Liver (tissue), 9 donors: ENCODE measurements around the gene IL9. TPM values are rescaled to one million over a fixed set of nuclear protein-coding genes. Genes with fewer than 3 reads are reported as not detected.
A peak's percentile ranks its signal among the peaks of the same experiment; 100 is the strongest.

ENCODE experiments used
- DNase-seq: peaks from one replicate; pipeline ENCODE4 v3.0.0-alpha.2; 2017; ENCODE audit warnings: low spot score
- H3K27ac ChIP-seq, 2 donors: one replicate each; pipeline ENCODE4 v1.7.0; 2013; ENCODE audit warnings: inconsistent platforms in 2 of 2, low read length in 2 of 2, control low read depth in 1 of 2, low read depth in 1 of 2, mild to moderate bottlenecking in 1 of 2
- H3K27me3 ChIP-seq, 4 donors: one replicate each; pipeline versions ENCODE4 v1.6.1 to v1.7.0; 2013; ENCODE audit warnings: low read length in 3 of 4, inconsistent platforms in 1 of 4, mild to moderate bottlenecking in 1 of 4, moderate library complexity in 1 of 4; ENCODE audit not compliant: control insufficient read depth in 4 of 4, insufficient read depth in 4 of 4
- H3K36me3 ChIP-seq, 4 donors: one replicate each; pipeline versions ENCODE4 v1.6.1 to v1.7.0; 2013; ENCODE audit warnings: low read length in 3 of 4, mild to moderate bottlenecking in 3 of 4, low read depth in 1 of 4, moderate library complexity in 1 of 4; ENCODE audit not compliant: control insufficient read depth in 4 of 4, insufficient read depth in 3 of 4
- H3K4me1 ChIP-seq, 4 donors: one replicate each; pipeline versions ENCODE4 v1.6.1 to v1.7.0; 2013; ENCODE audit warnings: low read length in 3 of 4, mild to moderate bottlenecking in 3 of 4, moderate library complexity in 1 of 4; ENCODE audit not compliant: control insufficient read depth in 4 of 4, insufficient read depth in 4 of 4
- H3K4me3 ChIP-seq, 3 donors: one replicate each; pipeline versions ENCODE4 v1.6.1 to v1.7.0; 2013; ENCODE audit warnings: low read length in 3 of 3, control low read depth in 1 of 3, low read depth in 1 of 3, mild to moderate bottlenecking in 1 of 3
- H3K9ac ChIP-seq, 2 donors: one replicate each; pipeline ENCODE4 v1.7.0; 2013; ENCODE audit warnings: low read length in 2 of 2, mild to moderate bottlenecking in 2 of 2, moderate library complexity in 2 of 2, control low read depth in 1 of 2, low read depth in 1 of 2
- H3K9me3 ChIP-seq, 4 donors: one replicate each; pipeline versions ENCODE4 v1.6.1 to v1.7.0; 2013; ENCODE audit warnings: low read length in 3 of 4; ENCODE audit not compliant: control insufficient read depth in 4 of 4
- EGR1 ChIP-seq, 2 donors: IDR thresholded peaks; 2 replicates each; pipeline ENCODE4 v1.6.1; 2016 to 2018; ENCODE audit warnings: antibody characterized with exemption in 2 of 2, low read depth in 2 of 2
- FOXA1 ChIP-seq: IDR thresholded peaks from 2 replicates; pipeline ENCODE4 v1.6.1; 2016; ENCODE audit warnings: antibody characterized with exemption
- FOXA2 ChIP-seq: IDR thresholded peaks from 2 replicates; pipeline ENCODE4 v1.6.1; 2016; ENCODE audit warnings: antibody characterized with exemption
- GABPA ChIP-seq, 2 donors: IDR thresholded peaks in 1 of 2; conservative IDR thresholded peaks in 1 of 2; 2 replicates each; pipeline ENCODE4 v1.6.1; 2016; ENCODE audit warnings: antibody characterized with exemption in 2 of 2, mild to moderate bottlenecking in 1 of 2, moderate library complexity in 1 of 2
- HNF4A ChIP-seq, 2 donors: conservative IDR thresholded peaks; 2 replicates each; pipeline ENCODE4 v1.6.1; 2016; ENCODE audit warnings: antibody characterized with exemption in 2 of 2, mild to moderate bottlenecking in 2 of 2
- HNF4G ChIP-seq: IDR thresholded peaks from 2 replicates; pipeline ENCODE4 v1.6.1; 2016; ENCODE audit warnings: antibody characterized with exemption
- JUND ChIP-seq, 2 donors: IDR thresholded peaks; 2 replicates each; pipeline ENCODE4 v1.6.1; 2016; ENCODE audit warnings: antibody characterized with exemption in 2 of 2
- NR2F2 ChIP-seq: IDR thresholded peaks from 2 replicates; pipeline ENCODE4 v1.6.1; 2016; ENCODE audit warnings: antibody characterized with exemption
- RAD21 ChIP-seq, 2 donors: IDR thresholded peaks; 2 replicates each; pipeline ENCODE4 v1.6.1; 2016; ENCODE audit warnings: antibody characterized with exemption in 2 of 2, mild to moderate bottlenecking in 2 of 2
- RXRA ChIP-seq, 2 donors: IDR thresholded peaks; 2 replicates each; pipeline ENCODE4 v1.6.1; 2017 to 2018; ENCODE audit warnings: antibody characterized with exemption in 2 of 2, mild to moderate bottlenecking in 1 of 2
- SP1 ChIP-seq: IDR thresholded peaks from 2 replicates; pipeline ENCODE4 v1.6.1; 2018; ENCODE audit warnings: antibody characterized with exemption, mild to moderate bottlenecking
- TAF1 ChIP-seq: conservative IDR thresholded peaks from 2 replicates; pipeline ENCODE4 v1.6.1; 2016; ENCODE audit warnings: antibody characterized with exemption, mild to moderate bottlenecking
- YY1 ChIP-seq: IDR thresholded peaks from 2 replicates; pipeline ENCODE4 v1.6.1; 2016; ENCODE audit warnings: antibody characterized with exemption, mild to moderate bottlenecking
- WGBS: extraction: QIAGEN DNeasy Blood & Tissue Kit; methylation state at CpG from one replicate; pipeline ENCODE4 v1.1.7; 2013; 5-methylcytosine and 5-hydroxymethylcytosine counted together
- polyA plus RNA-seq, 2 donors: library from polyadenylated mRNA; stranded (reverse) in 1 of 2; unstranded in 1 of 2; fragments of 200-250 nt in 1 of 2; fragments of >200 nt in 1 of 2; fragmentation: Nextera tagmentation in 1 of 2; extraction: Ambion mirVana in 1 of 2; gene quantifications; one replicate each; pipeline versions ENCODE4 v1.2.1 to v1.2.3, GENCODE V29; 2013 to 2015
- total RNA-seq, 2 donors: library from RNA; depleted of rRNA; stranded (reverse); fragments of >200 nt; gene quantifications; one replicate each; pipeline ENCODE4 v1.2.3, GENCODE V29; 2014
- TF ChIP-seq, protein P1 (sequence below): IDR thresholded peaks from 2 replicates; pipeline ENCODE4 v1.6.1; 2016; ENCODE audit warnings: antibody characterized with exemption
- TF ChIP-seq, protein P2 (sequence below): IDR thresholded peaks from 2 replicates; pipeline ENCODE4 v1.6.1; 2016; ENCODE audit warnings: antibody characterized with exemption
- TF ChIP-seq, protein P3 (sequence below): IDR thresholded peaks from 2 replicates; pipeline ENCODE4 v1.6.1; 2016; ENCODE audit warnings: antibody characterized with exemption
- TF ChIP-seq, protein P4 (sequence below): fragments of 150-350 bp; IDR thresholded peaks from 2 replicates; pipeline ENCODE4 v1.5.1; 2017; ENCODE audit warnings: improper control_type of control experiment, low read depth, low read length; ENCODE audit not compliant: missing input control
- TF ChIP-seq, protein P5 (sequence below): IDR thresholded peaks from 2 replicates; pipeline ENCODE4 v1.6.1; 2016; ENCODE audit warnings: antibody characterized with exemption, mild to moderate bottlenecking
- donor health status: healthy.
- donor health status: healthy.
- donor health status: healthy.
- donor health status: healthy.
- donor health status: healthy.

Gene IL9
- total and polyA plus RNA-seq, 4 donors: not detected

DNA sequence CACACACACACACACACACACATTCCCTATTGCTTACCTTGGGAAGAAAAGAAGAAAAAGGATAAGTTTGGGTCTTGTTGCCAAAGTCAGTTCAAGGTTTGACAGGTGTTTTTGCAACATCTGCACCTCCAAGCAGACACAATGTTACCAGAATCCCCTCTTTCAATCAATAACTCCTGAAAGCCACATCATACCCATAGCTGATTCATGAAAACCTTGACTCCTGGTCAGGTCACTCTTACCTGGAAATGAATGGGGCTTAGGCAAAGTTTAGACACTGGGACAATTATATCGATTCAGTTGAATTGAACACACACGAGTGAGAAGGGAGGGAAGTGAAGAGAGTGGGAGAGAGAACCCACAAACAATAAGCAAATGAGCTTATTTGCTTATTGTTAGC, 27.0 kb downstream of the IL9 start:
- Histone ChIP-seq H3K4me1 (no peaks in the 10 kb centered on the region), H3K4me3 (no peak overlapping the region), H3K27ac (no peak overlapping the region), H3K9me3 (peaks cover 0 to 1% (median 0%) of the 10 kb centered on the region in 4 donors), H3K9ac (no peak overlapping the region), H3K36me3 (no peaks in the 10 kb centered on the region), H3K27me3 (no peaks in the 10 kb centered on the region)
- no peak for DNase-seq
- TF ChIP-seq, protein P1, sequence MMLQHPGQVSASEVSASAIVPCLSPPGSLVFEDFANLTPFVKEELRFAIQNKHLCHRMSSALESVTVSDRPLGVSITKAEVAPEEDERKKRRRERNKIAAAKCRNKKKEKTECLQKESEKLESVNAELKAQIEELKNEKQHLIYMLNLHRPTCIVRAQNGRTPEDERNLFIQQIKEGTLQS: no peak
- TF ChIP-seq RAD21 (IDR thresholded peaks at IDR 0.05): no peak
- no peak for TF ChIP-seq FOXA1
- no peak for TF ChIP-seq YY1
- TF ChIP-seq RXRA (IDR thresholded peaks at IDR 0.05): peak in 1 of 2 donors; percentile 9
- TF ChIP-seq NR2F2: no peak
- TF ChIP-seq HNF4A (conservative IDR thresholded peaks at IDR 0.05): no peak
- TF ChIP-seq EGR1 (IDR thresholded peaks at IDR 0.05; ENCODE audit: low read depth in 2 of 2): no peak
- WGBS: 32% methylated on average over 2 of the region's 2 CpGs

DNA sequence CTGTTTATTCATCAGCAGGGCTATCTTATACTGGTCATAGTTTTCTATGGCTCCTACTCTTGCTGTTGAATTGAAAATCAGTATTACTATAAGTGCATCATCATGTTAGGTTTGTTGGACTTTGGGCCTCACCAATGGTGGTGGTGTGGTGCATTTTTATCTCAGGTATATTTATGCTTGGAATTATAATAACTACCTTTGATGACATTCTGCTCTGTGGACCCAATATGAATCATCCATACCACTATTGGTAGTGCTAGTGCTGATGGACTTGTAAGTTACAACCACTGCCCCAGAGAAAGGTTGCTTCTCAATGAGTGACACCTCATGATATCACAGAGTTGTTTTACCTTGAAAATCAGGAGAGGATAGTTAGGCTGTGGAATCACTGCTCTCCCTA, 28.0 kb downstream of the IL9 start:
- Histone ChIP-seq H3K9ac (no peak overlapping the region), H3K9me3 (peaks cover 0 to 1% (median 0%) of the 10 kb centered on the region in 4 donors), H3K27ac (no peak overlapping the region), H3K27me3 (no peaks in the 10 kb centered on the region), H3K36me3 (no peaks in the 10 kb centered on the region), H3K4me3 (no peak overlapping the region), H3K4me1 (no peaks in the 10 kb centered on the region)
- TF ChIP-seq YY1: no peak
- TF ChIP-seq, protein P2, sequence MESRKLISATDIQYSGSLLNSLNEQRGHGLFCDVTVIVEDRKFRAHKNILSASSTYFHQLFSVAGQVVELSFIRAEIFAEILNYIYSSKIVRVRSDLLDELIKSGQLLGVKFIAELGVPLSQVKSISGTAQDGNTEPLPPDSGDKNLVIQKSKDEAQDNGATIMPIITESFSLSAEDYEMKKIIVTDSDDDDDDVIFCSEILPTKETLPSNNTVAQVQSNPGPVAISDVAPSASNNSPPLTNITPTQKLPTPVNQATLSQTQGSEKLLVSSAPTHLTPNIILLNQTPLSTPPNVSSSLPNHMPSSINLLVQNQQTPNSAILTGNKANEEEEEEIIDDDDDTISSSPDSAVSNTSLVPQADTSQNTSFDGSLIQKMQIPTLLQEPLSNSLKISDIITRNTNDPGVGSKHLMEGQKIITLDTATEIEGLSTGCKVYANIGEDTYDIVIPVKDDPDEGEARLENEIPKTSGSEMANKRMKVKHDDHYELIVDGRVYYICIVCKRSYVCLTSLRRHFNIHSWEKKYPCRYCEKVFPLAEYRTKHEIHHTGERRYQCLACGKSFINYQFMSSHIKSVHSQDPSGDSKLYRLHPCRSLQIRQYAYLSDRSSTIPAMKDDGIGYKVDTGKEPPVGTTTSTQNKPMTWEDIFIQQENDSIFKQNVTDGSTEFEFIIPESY: no peak
- TF ChIP-seq HNF4A (conservative IDR thresholded peaks at IDR 0.05): no peak
- TF ChIP-seq SP1: no peak
- no peak for TF ChIP-seq EGR1 (IDR thresholded peaks at IDR 0.05; ENCODE audit: low read depth in 2 of 2)
- TF ChIP-seq, protein P3, sequence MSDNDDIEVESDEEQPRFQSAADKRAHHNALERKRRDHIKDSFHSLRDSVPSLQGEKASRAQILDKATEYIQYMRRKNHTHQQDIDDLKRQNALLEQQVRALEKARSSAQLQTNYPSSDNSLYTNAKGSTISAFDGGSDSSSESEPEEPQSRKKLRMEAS: no peak
- no peak for TF ChIP-seq TAF1
- no peak for TF ChIP-seq RAD21 (IDR thresholded peaks at IDR 0.05)
- TF ChIP-seq, protein P4, sequence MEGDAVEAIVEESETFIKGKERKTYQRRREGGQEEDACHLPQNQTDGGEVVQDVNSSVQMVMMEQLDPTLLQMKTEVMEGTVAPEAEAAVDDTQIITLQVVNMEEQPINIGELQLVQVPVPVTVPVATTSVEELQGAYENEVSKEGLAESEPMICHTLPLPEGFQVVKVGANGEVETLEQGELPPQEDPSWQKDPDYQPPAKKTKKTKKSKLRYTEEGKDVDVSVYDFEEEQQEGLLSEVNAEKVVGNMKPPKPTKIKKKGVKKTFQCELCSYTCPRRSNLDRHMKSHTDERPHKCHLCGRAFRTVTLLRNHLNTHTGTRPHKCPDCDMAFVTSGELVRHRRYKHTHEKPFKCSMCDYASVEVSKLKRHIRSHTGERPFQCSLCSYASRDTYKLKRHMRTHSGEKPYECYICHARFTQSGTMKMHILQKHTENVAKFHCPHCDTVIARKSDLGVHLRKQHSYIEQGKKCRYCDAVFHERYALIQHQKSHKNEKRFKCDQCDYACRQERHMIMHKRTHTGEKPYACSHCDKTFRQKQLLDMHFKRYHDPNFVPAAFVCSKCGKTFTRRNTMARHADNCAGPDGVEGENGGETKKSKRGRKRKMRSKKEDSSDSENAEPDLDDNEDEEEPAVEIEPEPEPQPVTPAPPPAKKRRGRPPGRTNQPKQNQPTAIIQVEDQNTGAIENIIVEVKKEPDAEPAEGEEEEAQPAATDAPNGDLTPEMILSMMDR: no peak
- no peak for TF ChIP-seq HNF4G
- no peak for TF ChIP-seq RXRA (IDR thresholded peaks at IDR 0.05)
- no peak for TF ChIP-seq FOXA2
- TF ChIP-seq NR2F2: no peak
- TF ChIP-seq, protein P5, sequence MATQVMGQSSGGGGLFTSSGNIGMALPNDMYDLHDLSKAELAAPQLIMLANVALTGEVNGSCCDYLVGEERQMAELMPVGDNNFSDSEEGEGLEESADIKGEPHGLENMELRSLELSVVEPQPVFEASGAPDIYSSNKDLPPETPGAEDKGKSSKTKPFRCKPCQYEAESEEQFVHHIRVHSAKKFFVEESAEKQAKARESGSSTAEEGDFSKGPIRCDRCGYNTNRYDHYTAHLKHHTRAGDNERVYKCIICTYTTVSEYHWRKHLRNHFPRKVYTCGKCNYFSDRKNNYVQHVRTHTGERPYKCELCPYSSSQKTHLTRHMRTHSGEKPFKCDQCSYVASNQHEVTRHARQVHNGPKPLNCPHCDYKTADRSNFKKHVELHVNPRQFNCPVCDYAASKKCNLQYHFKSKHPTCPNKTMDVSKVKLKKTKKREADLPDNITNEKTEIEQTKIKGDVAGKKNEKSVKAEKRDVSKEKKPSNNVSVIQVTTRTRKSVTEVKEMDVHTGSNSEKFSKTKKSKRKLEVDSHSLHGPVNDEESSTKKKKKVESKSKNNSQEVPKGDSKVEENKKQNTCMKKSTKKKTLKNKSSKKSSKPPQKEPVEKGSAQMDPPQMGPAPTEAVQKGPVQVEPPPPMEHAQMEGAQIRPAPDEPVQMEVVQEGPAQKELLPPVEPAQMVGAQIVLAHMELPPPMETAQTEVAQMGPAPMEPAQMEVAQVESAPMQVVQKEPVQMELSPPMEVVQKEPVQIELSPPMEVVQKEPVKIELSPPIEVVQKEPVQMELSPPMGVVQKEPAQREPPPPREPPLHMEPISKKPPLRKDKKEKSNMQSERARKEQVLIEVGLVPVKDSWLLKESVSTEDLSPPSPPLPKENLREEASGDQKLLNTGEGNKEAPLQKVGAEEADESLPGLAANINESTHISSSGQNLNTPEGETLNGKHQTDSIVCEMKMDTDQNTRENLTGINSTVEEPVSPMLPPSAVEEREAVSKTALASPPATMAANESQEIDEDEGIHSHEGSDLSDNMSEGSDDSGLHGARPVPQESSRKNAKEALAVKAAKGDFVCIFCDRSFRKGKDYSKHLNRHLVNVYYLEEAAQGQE: no peak
- TF ChIP-seq JUND (IDR thresholded peaks at IDR 0.05): no peak
- no peak for TF ChIP-seq FOXA1
- TF ChIP-seq GABPA (IDR thresholded peaks at IDR 0.05 in 1 of 2, conservative IDR thresholded peaks at IDR 0.05 in 1 of 2): no peak
- DNase-seq: no peak
